T-helper 17 cell (primary cell): ENCODE results near the gene SYNE1. TPM values are rescaled to one million over a fixed set of nuclear protein-coding genes. Genes with fewer than 3 reads are reported as not detected.

Source experiments
- ATAC-seq: fragments of 150-1000 bp; cut with Tn5 transposase; 2 replicates; pipeline ENCODE4 v1.10.0; 2021; ENCODE audit warnings: mild to moderate bottlenecking, moderate library complexity
- DNase-seq, 3 donors: peaks; one replicate each; pipeline versions ENCODE4 v3.0.0 to v3.0.0-alpha.2; 2020 to 2021
- H3K9me3 ChIP-seq: one replicate; pipeline ENCODE4 v1.7.0; 2013; ENCODE audit warnings: low read length, mild to moderate bottlenecking; ENCODE audit not compliant: control insufficient read depth, poor library complexity, severe bottlenecking
- H3K27ac Mint-ChIP-seq: one replicate; pipeline ENCODE4 v1.8.0; 2022; ENCODE audit warnings: mild to moderate bottlenecking, moderate library complexity, mixed read lengths
- H3K27me3 Mint-ChIP-seq: one replicate; pipeline ENCODE4 v1.8.0; 2022; ENCODE audit warnings: mixed read lengths
- H3K36me3 Mint-ChIP-seq: one replicate; pipeline ENCODE4 v1.8.0; 2022; ENCODE audit warnings: low read depth, mixed read lengths
- H3K4me1 Mint-ChIP-seq: one replicate; pipeline ENCODE4 v1.8.0; 2022; ENCODE audit warnings: mild to moderate bottlenecking, mixed read lengths
- H3K4me3 Mint-ChIP-seq: one replicate; pipeline ENCODE4 v1.8.0; 2022; ENCODE audit warnings: mild to moderate bottlenecking, moderate library complexity, mixed read lengths
- total RNA-seq, 4 donors: library from RNA in 2 of 4; stranded (reverse) in 2 of 4; gene quantifications; one replicate each; pipeline ENCODE4 v1.2.3 and lab custom pipeline; 2022 to 2026

The SYNE1 gene
- total RNA-seq, 2 donors from 2014 or later = 131 to 165 TPM

DNA sequence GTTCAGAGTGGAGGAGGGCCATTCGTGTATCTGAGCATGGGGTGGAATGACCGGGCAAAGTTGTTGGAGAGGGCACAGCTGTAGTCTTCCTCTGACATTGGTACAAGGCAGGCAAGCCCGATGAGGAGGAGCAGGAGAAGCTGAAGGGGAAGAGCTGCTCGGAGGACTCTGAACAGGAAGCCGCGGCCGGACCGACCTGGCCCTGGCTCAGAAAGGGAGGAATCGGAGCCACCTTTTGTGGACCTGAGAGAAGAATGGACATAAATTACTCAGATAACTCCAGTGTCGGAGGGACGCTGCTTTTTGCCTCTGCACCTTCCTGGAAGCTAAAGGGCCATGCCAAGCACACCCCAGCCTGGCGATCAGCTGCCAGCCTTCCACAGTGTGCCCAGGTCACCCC is 514.7 kb downstream of the SYNE1 start:
- ATAC-seq (no peak), DNase-seq (no peak)
- H3K4me3 Mint-ChIP-seq = no peak overlapping the region
- H3K27ac Mint-ChIP-seq = no peak overlapping the region
- H3K4me1 Mint-ChIP-seq = peaks cover 2% of the 10 kb centered on the region
- H3K9me3 ChIP-seq = no peaks in the 10 kb centered on the region
- no peaks in the 10 kb centered on the region for H3K27me3 Mint-ChIP-seq
- H3K36me3 Mint-ChIP-seq = peaks cover 11% of the 10 kb centered on the region

DNA sequence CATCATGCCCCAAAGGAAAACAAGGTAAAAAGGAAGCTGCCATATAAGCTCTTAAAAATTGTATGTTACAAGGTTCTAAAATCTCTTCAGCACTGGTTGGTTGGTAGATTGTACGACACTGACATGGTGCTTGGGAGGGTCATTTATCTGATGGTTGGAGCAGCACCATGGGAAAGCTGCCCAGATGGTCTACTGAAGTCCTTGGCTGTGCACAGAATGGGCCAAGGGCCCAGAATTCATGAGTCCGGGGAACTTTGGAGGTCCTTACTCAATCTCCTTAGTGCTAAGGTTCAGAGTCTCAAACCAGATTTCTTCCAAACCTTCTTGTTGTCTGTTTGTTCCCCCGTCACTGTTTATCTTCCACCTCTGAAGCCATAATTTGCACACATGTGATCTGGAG is 515.3 kb downstream of the SYNE1 start:
- Mint-ChIP-seq H3K27ac (no peak overlapping the region), H3K27me3 (no peaks in the 10 kb centered on the region), H3K36me3 (peaks cover 11% of the 10 kb centered on the region), H3K4me3 (no peak overlapping the region), H3K4me1 (peaks cover 2% of the 10 kb centered on the region)
- DNase-seq (no peak), ATAC-seq (no peak)
- H3K9me3 ChIP-seq = no peaks in the 10 kb centered on the region

DNA sequence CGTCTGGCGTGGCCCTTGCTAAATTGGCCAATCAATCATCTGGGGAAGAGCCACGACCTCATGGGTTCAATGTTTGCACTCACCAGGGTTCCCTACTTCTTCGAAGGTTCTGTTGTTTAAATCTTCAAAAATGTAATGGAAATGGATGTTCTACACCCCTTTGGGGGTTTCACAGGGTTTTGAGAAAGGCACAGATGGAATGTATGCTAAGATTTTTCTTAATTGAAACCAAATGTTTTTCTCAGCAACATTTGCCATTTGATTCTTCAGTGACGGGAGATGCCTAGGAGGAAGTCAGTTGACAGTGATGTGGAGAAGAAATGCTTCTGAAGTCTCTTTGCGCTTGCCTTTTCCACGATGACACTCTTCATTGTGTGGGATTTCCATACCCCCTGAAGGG is 517.3 kb downstream of the SYNE1 start:
- H3K27ac Mint-ChIP-seq = no peak overlapping the region

DNA sequence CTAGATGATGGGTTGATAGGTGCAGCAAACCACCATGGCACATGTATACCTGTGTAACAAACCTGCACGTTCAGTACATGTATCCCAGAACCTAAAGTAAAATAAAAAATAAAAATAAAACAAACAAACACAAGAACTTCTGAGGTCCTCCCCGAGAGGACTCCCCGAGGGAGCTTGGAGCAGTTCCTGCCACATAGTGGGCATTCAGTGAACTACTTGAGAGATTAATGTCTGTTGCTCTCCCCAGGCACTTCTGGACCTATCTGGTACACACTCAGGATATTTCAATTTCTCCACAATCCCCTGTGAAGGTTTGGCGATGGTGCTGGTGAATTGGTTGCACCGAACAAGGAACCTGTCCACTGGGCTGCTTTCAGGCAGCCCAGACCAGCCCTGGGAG is 518.5 kb downstream of the SYNE1 start:
- DNase-seq (no peak), ATAC-seq (no peak)
- H3K27me3 Mint-ChIP-seq = no peaks in the 10 kb centered on the region
- no peaks in the 10 kb centered on the region for H3K9me3 ChIP-seq
- no peak overlapping the region for H3K4me3 Mint-ChIP-seq
- no peaks in the 10 kb centered on the region for H3K4me1 Mint-ChIP-seq
- H3K36me3 Mint-ChIP-seq = peaks cover 11% of the 10 kb centered on the region
- H3K27ac Mint-ChIP-seq = no peak overlapping the region

More for the DNA sequence above, 517.3 kb downstream of the SYNE1 start:
- no peaks in the 10 kb centered on the region for H3K9me3 ChIP-seq
- DNase-seq (no peak), ATAC-seq (no peak)
- Mint-ChIP-seq H3K36me3 (peaks cover 11% of the 10 kb centered on the region), H3K4me3 (no peak overlapping the region), H3K4me1 (no peaks in the 10 kb centered on the region), H3K27me3 (no peaks in the 10 kb centered on the region)

DNA sequence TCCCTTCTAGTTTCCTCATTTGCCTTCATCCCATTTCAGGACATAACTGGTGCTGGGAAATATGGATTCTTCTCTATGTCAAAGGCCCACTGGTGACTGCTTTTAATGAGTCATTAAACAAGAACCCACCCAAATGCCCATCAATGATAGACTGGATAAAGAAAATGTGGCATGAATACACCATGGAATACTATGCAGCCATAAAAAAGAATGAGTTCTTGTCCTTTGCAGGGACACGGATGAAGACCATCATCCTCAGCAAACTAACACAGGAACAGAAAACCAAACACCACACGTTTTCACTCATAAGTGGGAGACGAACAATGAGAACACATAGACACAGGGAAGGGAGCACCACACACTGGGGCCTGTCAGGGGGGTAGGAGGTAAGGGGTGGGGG is 518.9 kb downstream of the SYNE1 start:
- no peaks in the 10 kb centered on the region for H3K9me3 ChIP-seq
- no peak overlapping the region for H3K4me3 Mint-ChIP-seq
- H3K27me3 Mint-ChIP-seq = no peaks in the 10 kb centered on the region
- no peak for ATAC-seq
- H3K36me3 Mint-ChIP-seq = peaks cover 11% of the 10 kb centered on the region
- no peak overlapping the region for H3K27ac Mint-ChIP-seq
- no peak for DNase-seq
- H3K4me1 Mint-ChIP-seq = no peaks in the 10 kb centered on the region

DNA sequence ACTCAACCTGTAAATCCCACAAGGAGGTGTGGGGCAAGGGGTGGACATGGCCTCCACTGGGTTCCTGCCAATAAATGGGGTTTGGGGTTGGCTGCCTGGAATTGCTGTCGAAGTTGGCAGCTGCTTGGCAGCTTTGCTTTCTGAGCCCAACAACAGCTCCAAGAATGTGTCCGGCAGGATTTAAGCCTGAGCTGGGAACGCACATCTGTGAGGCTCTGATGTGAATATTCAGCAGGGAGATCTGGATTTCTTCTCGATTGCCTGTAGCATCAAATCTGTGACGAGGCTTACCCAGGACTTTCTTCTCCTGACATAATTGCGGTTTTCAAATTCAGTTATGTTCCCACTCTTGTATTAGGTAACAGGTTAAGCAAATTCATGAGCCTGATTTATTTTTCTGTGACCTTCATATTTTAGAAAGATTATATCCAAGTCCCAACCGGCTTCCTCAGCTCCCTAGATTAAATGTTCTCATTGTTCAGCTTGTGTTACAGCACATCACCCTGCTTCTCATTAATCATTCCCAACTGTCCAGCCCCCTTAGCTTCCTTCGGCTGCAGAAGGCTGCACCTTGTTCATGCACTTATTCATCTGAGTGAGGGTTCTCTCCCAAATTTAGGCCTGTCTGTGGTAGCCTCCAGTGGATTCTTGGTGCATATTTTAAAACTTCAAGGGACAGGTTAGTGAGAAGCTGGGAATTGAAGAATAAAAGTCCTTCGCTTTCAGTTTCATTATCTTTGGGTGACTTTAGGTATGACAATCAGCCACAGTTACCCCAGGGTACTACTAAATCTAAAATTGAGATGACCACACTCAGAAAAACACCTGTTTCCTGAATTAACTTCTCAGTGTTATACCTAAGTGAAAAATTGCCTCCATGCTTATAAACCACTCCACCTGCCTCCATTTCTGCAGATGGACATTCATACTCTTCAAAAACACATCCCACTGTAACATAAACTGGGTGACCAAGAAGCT is 519.7 kb downstream of the SYNE1 start:
- H3K27me3 Mint-ChIP-seq = no peaks in the 10 kb centered on the region
- H3K4me1 Mint-ChIP-seq = no peaks in the 10 kb centered on the region
- no peak overlapping the region for H3K4me3 Mint-ChIP-seq
- H3K9me3 ChIP-seq = no peaks in the 10 kb centered on the region
- ATAC-seq (no peak), DNase-seq (no peak)
- H3K36me3 Mint-ChIP-seq = peaks cover 11% of the 10 kb centered on the region
- H3K27ac Mint-ChIP-seq = no peak overlapping the region

DNA sequence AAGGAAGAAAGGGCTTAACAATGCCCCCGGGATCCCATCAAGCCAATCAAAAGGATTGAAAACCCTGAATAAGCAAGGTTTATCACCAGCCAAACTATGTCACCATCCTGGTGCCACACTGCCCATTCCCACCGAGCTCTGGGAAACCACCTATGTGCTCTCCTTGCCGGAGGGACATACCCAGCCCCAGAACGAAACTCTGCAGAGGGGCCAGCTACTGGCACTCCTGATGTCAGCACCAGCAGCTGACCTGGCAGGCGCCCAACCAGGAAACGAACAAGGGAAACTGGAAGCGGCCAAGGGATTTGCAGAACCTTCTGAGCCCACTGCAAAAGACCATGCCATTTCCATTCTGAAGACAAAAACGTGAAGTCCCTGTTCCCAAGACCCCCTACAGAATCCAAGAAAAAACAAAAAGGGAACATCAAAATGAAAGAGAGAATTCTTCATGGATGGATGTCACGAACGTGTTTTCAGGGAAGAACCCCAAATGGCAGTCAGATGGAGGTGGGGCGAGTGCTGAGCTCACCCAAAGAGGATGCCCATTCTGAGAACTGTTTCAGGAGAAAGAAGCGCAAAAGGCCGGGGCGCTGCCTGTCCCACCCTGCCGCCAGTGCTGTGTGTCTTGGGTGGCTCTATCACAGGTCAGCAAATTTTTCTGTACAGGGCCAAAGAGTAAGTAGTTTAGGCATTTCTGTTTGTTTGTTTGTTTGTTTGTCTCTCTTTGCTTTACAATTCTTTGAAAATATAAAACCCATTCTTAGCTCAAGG is 524.5 kb downstream of the SYNE1 start:
- H3K9me3 ChIP-seq = no peaks in the 10 kb centered on the region
- H3K4me1 Mint-ChIP-seq = no peaks in the 10 kb centered on the region
- ATAC-seq (no peak), DNase-seq (no peak)
- H3K27ac Mint-ChIP-seq = no peak overlapping the region
- peaks cover 14% of the 10 kb centered on the region for H3K27me3 Mint-ChIP-seq
- peaks cover 2% of the 10 kb centered on the region for H3K36me3 Mint-ChIP-seq
- H3K4me3 Mint-ChIP-seq = no peak overlapping the region

DNA sequence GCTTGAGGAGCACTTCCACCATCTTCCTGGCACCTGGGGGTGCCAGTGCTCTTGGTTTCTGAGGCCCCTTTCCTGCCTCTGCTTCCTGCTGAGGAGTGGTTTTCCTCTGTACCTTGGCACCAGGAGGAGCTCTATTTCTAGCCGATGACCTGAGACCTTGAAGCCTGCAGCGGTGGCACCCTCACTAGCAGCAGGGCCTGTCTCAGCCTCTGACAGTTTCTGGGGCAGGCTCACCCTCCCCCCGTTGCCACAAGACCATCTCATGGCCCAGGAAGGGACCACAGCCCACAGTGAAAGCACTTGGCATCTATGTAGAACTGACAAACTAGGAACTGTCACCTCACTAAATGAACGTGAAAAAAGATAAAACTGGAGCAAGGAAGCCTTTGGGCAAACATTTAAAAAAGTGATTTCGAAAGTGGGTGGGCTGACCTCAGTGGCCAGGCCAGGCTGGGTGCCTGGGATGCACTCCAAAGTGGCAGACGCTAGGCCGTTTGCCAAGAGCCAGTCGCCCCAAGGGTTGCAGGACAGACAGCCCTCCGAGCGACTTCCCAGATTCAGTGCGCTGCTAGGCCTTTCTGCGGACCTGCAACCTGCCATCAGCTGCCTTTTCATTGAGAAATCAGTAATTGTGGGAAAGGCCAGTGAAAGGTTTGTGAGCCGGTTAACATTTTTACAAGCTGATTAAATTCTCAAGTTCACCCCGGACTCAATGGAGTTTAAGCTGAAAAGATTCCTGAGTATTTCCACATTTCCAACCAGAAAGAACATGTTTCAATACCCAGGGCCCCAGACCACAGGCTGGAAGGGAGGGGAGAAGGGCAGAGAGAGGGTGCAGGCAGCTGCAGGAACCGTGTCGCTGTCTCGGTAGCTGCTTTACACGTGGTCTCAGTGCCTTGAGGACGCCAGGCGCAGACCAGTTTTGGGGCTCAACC is 526.0 kb downstream of the SYNE1 start:
- Mint-ChIP-seq H3K4me3 (no peak overlapping the region), H3K27ac (no peak overlapping the region), H3K36me3 (peaks cover 2% of the 10 kb centered on the region), H3K4me1 (no peaks in the 10 kb centered on the region), H3K27me3 (peaks cover 14% of the 10 kb centered on the region)
- no peak for DNase-seq
- ATAC-seq = no peak
- H3K9me3 ChIP-seq = no peaks in the 10 kb centered on the region

DNA sequence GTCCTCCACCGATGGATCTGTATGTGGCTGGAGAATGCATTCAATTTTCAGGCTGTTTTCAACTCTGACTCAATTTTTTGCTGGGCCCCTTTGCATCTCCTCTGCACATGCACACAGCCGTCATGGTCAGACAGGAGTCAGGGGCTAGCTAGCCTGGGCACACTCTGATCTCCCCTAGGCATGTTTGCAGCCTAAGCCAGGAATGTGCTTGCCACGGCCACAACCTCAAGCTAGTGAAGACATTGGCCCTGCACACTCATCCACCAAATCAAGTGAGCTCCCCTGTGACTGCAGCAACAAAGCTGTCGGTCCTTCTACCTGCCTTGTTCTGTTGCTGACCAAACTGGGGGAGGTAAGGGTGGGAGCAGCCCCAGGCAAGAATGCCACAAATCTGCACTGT is 529.2 kb downstream of the SYNE1 start:
- DNase-seq = no peak
- Mint-ChIP-seq H3K27me3 (peaks cover 14% of the 10 kb centered on the region), H3K27ac (no peak overlapping the region), H3K36me3 (peaks cover 2% of the 10 kb centered on the region), H3K4me1 (no peaks in the 10 kb centered on the region), H3K4me3 (no peak overlapping the region)
- no peaks in the 10 kb centered on the region for H3K9me3 ChIP-seq
- ATAC-seq = no peak

DNA sequence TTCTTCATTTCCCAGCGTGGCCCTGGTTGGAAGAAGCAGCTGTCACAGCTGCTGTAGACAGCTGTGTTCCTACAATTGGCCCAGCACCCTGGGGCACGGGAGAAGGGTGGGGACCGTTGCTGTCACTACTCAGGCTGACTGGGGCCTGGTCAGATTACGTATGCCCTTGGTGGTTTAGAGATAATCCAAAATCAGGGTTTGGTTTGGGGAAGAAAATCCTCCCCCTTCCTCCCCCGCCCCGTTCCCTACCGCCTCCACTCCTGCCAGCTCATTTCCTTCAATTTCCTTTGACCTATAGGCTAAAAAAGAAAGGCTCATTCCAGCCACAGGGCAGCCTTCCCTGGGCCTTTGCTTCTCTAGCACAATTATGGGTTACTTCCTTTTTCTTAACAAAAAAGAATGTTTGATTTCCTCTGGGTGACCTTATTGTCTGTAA is 537.0 kb downstream of the SYNE1 start:
- DNase-seq = no peak
- Mint-ChIP-seq H3K4me3 (no peak overlapping the region), H3K27ac (no peak overlapping the region), H3K4me1 (no peaks in the 10 kb centered on the region), H3K36me3 (no peaks in the 10 kb centered on the region), H3K27me3 (peaks cover 6% of the 10 kb centered on the region)
- no peaks in the 10 kb centered on the region for H3K9me3 ChIP-seq
- peak; percentile 28 for ATAC-seq

DNA sequence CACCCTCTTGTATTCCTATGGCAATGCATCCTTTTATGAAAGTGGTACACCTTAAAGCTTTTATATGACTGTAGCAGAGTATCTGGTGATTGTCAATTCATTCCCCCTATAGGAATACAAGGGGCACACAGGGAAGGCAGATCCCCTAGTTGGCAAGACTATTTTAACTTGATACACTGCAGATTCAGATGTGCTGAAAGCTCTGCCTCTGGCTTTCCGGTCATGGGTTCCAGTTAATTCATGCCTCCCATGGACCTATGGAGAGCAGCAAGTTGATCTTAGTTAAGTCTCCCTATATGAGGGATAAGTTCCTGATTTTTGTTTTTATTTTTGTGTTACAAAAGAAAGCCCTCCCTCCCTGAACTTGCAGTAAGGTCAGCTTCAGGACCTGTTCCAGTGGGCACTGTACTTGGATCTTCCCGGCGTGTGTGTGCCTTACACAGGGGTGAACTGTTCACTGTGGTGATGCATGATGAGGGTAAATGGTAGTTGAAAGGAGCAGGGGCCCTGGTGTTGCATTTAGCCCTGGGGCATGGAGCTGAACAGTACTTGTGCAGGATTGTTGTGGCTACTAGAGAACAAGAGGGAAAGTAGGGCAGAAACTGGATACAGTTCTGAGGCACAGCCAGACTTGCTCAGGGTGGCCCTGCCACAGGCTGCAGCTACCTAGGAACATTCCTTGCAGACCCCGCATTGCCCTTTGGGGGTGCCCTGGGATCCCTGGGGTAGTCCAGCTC is 537.5 kb downstream of the SYNE1 start:
- Mint-ChIP-seq H3K36me3 (no peaks in the 10 kb centered on the region), H3K27ac (no peak overlapping the region), H3K27me3 (peaks cover 6% of the 10 kb centered on the region), H3K4me3 (no peak overlapping the region), H3K4me1 (no peaks in the 10 kb centered on the region)
- ATAC-seq (no peak), DNase-seq (no peak)
- H3K9me3 ChIP-seq = no peaks in the 10 kb centered on the region

DNA sequence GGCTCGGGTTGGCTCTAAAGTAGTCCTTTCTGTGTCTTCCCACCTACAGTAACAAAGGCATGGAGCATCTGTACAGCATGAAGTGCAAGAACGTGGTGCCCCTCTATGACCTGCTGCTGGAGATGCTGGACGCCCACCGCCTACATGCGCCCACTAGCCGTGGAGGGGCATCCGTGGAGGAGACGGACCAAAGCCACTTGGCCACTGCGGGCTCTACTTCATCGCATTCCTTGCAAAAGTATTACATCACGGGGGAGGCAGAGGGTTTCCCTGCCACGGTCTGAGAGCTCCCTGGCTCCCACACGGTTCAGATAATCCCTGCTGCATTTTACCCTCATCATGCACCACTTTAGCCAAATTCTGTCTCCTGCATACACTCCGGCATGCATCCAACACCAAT is 538.5 kb downstream of the SYNE1 start:
- no peaks in the 10 kb centered on the region for H3K9me3 ChIP-seq
- no peaks in the 10 kb centered on the region for H3K4me1 Mint-ChIP-seq
- peaks cover 2% of the 10 kb centered on the region for H3K36me3 Mint-ChIP-seq
- ATAC-seq (no peak), DNase-seq (no peak)
- no peak overlapping the region for H3K27ac Mint-ChIP-seq
- no peak overlapping the region for H3K4me3 Mint-ChIP-seq
- peaks cover 6% of the 10 kb centered on the region for H3K27me3 Mint-ChIP-seq
